Measurements from ENCODE around the gene ENKD1.

DNA sequence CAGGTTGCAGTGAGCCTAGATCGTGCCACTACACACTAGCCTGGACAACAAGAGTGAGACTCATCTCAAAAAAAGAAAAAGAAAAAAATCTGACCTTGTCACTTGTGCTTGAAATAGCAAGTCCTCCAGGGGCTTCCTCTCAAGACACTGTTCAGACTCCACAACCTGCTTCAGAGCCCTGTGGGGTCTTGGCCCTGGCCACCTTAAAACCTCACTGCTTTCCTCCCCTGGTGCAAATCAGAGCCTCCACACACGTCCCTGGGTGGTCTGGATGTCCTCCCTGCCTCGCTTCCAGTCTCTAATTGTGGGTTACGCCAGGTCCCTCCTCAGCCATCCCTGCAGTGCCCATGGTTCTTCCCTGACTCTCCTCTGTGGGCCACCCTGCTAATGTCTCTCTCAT lies 11.2 kb downstream of the ENKD1 start:
- no peak for TF ChIP-seq POLR2A (IDR thresholded peaks at IDR 0.05)
- no peak for TF ChIP-seq CTCF (IDR thresholded peaks at IDR 0.05)
- no peak for TF ChIP-seq POLR2AphosphoS5 (IDR thresholded peaks at IDR 0.05)

All from prostate gland (tissue), 2 donors.